Left lung (tissue), 10 donors: ENCODE data around the gene EAF2. TPM values are rescaled to one million over a fixed set of nuclear protein-coding genes. Genes with fewer than 3 reads are reported as not detected.

ENCODE experiments used
- ATAC-seq: fragments of 200-7000 bp; cut with Tn5 transposase; one replicate; pipeline ENCODE4 v1.9.1; 2020; ENCODE audit warnings: moderate library complexity
- DNase-seq, 4 donors: peaks; one replicate each; pipeline ENCODE4 v3.0.0-alpha.2; 2013 to 2020
- H3K27ac ChIP-seq, 2 donors: fragments of 200-600 bp; sonication (generic) in 1 of 2; one replicate each; pipeline versions ENCODE4 v1.5.0 to v1.8.0; 2020 to 2021
- H3K27me3 ChIP-seq, 2 donors: fragments of 200-600 bp; sonication (generic) in 1 of 2; one replicate each; pipeline versions ENCODE4 v1.5.0 to v1.8.0; 2020 to 2021
- H3K36me3 ChIP-seq, 2 donors: fragments of 200-600 bp; sonication (generic) in 1 of 2; one replicate each; pipeline versions ENCODE4 v1.5.0 to v1.8.0; 2020 to 2021
- H3K4me1 ChIP-seq, 2 donors: fragments of 200-600 bp; one replicate each; pipeline ENCODE4 v1.8.0; 2021
- H3K4me3 ChIP-seq, 2 donors: fragments of 200-600 bp; sonication (generic) in 1 of 2; one replicate each; pipeline versions ENCODE4 v1.5.0 to v1.8.0; 2020 to 2021; ENCODE audit warnings: mild to moderate bottlenecking in 1 of 2
- H3K9me3 ChIP-seq, 2 donors: fragments of 200-600 bp; sonication (generic) in 1 of 2; one replicate each; pipeline versions ENCODE4 v1.5.0 to v1.8.0; 2020 to 2021
- intact Hi-C, 2 donors: fragments of 100-400 bp; cut with DNase I; formaldehyde crosslinking; loops; one replicate each; pipeline versions ENCODE4 v1.11.2 to v1.14.2; 2022
- polyA plus RNA-seq, 6 donors: library from polyadenylated mRNA; unstranded; fragments of 120-200 nt; gene quantifications; one replicate each; pipeline ENCODE4 v1.2.1, GENCODE V29; 2013; ENCODE audit not compliant: insufficient read length in 6 of 6
- total RNA-seq, 2 donors: library from RNA; stranded (reverse); fragmentation: NEBNext Ultra II Directional; extraction: Animal tissue kit (Norgen Biotek cat#: 25700); gene quantifications; one replicate each; pipeline ENCODE4 v1.2.1, GENCODE V29; 2021
- TF ChIP-seq, protein P1 (sequence below), 2 donors: fragments of 200-600 bp; sonication (generic) in 1 of 2; IDR thresholded peaks; one replicate each; pipeline versions ENCODE4 v1.5.0 to v1.8.0; 2021; ENCODE audit warnings: antibody characterized with exemption in 2 of 2
- donor health status: DM: no; HTN: yes; CAD: no.
- donor health status: DM: no; HTN: no; CAD: no.

Gene EAF2
- total and polyA plus RNA-seq, 8 donors = 3.6 to 13.5 (median 4.2) TPM

DNA sequence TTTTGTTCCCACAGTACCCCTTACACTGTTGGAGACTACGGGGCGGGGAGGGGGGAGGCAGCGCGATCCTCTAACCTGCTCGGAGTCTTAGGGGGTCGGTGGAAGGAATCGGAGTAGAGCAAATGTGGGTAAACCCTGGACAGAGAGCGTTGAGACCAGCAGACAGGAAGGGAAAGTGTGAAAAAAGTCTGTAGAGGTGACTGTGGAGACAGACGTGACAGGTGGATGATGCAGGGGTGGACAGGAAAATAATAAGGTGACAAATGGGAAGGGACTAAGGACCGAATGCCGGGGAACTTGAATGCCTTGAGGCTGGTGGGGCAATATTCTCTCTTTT is 424 bp downstream of the EAF2 start:
- Histone ChIP-seq H3K27ac (peak overlapping the region; percentile 71 to 91), H3K4me3 (peak overlapping the region; percentile 77 to 79), H3K36me3 (peaks cover 0 to 17% of the 10 kb centered on the region in 2 donors), H3K4me1 (peaks cover 7 to 21% of the 10 kb centered on the region in 2 donors), H3K27me3 (no peaks in the 10 kb centered on the region), H3K9me3 (no peaks in the 10 kb centered on the region)
- intact Hi-C loops = no loop called here
- DNase-seq (peak in 1 of 4 donors; percentile 21), ATAC-seq (peak; percentile 43)
- TF ChIP-seq, protein P1, sequence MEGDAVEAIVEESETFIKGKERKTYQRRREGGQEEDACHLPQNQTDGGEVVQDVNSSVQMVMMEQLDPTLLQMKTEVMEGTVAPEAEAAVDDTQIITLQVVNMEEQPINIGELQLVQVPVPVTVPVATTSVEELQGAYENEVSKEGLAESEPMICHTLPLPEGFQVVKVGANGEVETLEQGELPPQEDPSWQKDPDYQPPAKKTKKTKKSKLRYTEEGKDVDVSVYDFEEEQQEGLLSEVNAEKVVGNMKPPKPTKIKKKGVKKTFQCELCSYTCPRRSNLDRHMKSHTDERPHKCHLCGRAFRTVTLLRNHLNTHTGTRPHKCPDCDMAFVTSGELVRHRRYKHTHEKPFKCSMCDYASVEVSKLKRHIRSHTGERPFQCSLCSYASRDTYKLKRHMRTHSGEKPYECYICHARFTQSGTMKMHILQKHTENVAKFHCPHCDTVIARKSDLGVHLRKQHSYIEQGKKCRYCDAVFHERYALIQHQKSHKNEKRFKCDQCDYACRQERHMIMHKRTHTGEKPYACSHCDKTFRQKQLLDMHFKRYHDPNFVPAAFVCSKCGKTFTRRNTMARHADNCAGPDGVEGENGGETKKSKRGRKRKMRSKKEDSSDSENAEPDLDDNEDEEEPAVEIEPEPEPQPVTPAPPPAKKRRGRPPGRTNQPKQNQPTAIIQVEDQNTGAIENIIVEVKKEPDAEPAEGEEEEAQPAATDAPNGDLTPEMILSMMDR (IDR thresholded peaks at IDR 0.05) = no peak

DNA sequence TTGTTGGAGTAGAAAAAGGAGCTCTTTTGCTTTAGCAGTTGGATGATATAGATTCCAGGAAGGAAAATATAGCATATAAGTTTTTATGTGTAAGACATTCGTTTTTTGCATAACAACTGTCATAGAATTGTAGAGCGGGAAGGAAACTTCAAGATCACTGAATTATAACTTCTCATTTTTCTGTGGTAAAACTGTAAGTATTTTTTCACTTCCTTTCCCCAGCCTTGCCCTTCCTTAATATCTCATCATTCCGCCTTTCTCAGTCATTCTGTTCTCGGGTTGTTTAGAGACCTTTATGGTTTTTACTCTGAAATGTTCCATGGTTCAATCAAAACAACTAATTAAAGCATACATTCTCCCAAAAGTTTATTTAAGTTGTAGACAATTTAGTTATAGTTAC is 1.1 kb downstream of the EAF2 start:
- Histone ChIP-seq H3K27ac (peak overlapping the region in 1 of 2 donors; percentile 91), H3K36me3 (peaks cover 0 to 17% of the 10 kb centered on the region in 2 donors), H3K4me3 (peak overlapping the region; percentile 77 to 79), H3K27me3 (no peaks in the 10 kb centered on the region), H3K4me1 (peaks cover 7 to 21% of the 10 kb centered on the region in 2 donors), H3K9me3 (no peaks in the 10 kb centered on the region)
- TF ChIP-seq, protein P1 (IDR thresholded peaks at IDR 0.05) = no peak
- ATAC-seq (no peak), DNase-seq (no peak)
- intact Hi-C loops = no loop called here

DNA sequence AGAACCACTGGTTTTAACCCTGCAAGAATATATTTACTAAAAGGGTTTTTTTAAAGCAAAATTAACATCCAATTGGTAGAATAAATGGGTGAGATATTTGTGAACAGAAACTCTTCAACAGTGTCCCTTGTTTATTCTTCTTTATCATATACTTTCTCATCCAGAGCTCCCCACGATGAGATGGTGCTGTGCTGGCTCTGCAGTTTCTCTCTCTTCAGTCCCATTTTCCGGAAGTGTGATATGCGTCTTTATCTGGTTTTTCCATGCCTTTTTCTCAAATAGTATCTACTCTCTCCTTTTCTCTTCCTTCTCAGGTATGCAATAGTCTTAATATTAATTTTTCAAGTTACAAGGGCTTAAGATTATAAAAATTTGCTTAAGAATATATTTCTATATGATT is 1.5 kb downstream of the EAF2 start:
- TF ChIP-seq, protein P1 (IDR thresholded peaks at IDR 0.05) = no peak
- DNase-seq (no peak), ATAC-seq (no peak)
- Histone ChIP-seq H3K27ac (peak overlapping the region in 1 of 2 donors; percentile 91), H3K4me1 (peaks cover 7 to 21% of the 10 kb centered on the region in 2 donors), H3K27me3 (no peaks in the 10 kb centered on the region), H3K4me3 (peak overlapping the region in 1 of 2 donors; percentile 77), H3K36me3 (peaks cover 0 to 15% of the 10 kb centered on the region in 2 donors), H3K9me3 (no peaks in the 10 kb centered on the region)
- intact Hi-C loops = no loop called here

DNA sequence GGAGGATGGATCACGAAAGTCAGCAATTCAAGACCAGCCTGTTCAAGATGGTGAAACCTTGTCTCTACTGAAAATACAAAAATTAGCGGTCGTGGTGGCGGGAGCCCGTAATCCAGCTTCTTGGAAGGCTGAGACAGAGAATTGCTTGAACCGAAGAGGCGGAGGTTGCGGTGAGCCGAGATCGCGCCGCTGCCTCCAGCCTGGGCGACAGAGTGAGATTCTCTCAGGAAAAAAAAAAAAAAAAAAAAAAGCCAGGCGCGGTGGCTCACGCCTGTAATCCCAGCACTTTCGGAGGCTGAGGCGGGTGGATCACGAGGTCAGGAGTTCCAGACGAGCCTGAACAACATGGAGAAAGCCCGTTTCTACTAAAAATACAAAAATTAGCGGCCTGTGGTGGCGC is 5.0 kb downstream of the EAF2 start:
- H3K27me3 ChIP-seq = peaks cover 0 to 2% of the 10 kb centered on the region in 2 donors
- H3K36me3 ChIP-seq = peaks cover 0 to under 1% of the 10 kb centered on the region in 2 donors
- no peak for ATAC-seq
- intact Hi-C loops = no loop called here
- H3K9me3 ChIP-seq = no peaks in the 10 kb centered on the region
- H3K4me3 ChIP-seq = no peak overlapping the region
- no peak for DNase-seq
- peaks cover 0 to 5% of the 10 kb centered on the region in 2 donors for H3K4me1 ChIP-seq
- TF ChIP-seq, protein P1 (IDR thresholded peaks at IDR 0.05) = no peak
- H3K27ac ChIP-seq = no peak overlapping the region

DNA sequence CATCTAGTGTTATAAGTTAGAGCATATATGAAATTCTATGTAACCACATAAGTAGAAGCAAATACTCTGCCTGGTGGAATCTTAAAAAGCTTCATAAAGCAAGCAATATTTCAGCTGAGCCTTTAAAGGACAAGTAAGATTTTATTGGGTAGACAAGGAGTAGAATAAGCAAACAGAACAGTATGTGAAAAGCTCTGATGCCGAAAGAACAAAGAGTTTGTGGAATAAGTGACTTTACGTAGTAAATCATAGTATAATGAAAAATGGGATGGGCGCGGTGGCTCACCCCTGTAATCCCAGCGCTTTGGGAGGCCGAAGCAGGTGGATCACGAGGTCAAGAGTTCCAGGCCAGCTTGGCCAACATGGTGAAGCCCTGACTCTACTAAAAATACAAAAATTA is 9.9 kb downstream of the EAF2 start:
- peaks cover 0 to 2% of the 10 kb centered on the region in 2 donors for H3K27me3 ChIP-seq
- no peaks in the 10 kb centered on the region for H3K9me3 ChIP-seq
- peaks cover 0 to 12% of the 10 kb centered on the region in 2 donors for H3K36me3 ChIP-seq
- H3K27ac ChIP-seq = no peak overlapping the region
- ATAC-seq (no peak), DNase-seq (no peak)
- H3K4me3 ChIP-seq = no peak overlapping the region
- H3K4me1 ChIP-seq = no peaks in the 10 kb centered on the region
- intact Hi-C loops = no loop called here
- TF ChIP-seq, protein P1 (IDR thresholded peaks at IDR 0.05) = no peak
